ENCODE data around the gene GIGYF2.

DNA sequence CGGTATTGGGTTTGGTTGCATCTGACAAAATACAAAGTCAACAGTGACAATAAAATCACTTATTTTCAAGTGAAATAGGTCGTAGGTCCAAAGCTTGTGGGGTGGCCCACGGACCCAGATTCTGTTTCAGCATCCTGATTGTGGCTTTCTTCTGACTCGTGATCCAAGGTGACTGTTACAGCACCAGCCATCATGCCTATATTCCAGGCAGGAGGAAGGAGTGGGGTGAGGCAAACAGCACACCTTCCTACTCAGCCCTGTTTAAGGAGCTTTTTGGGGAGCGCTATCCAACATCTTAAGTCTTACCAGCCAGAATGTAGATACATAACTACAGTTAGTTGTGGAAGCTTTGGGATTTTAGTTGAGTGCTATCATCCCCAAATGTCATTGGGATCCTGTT lies 164.2 kb downstream of the GIGYF2 start:
- TF ChIP-seq ZNF837 (tag by site-specific recombination; IDR thresholded peaks at IDR 0.05) (no peak), ZNF521 (tag by site-specific recombination; IDR thresholded peaks at IDR 0.05) (no peak), ZBTB8A (tag by site-specific recombination; IDR thresholded peaks at IDR 0.05) (no peak), ZBTB17 (tag by site-specific recombination; IDR thresholded peaks at IDR 0.05) (no peak), SETDB1 (IDR thresholded peaks at IDR 0.05; ENCODE audit: insufficient read length, low read length) (no peak), ZNF416 (tag by site-specific recombination; IDR thresholded peaks at IDR 0.05) (no peak), ZNF596 (tag by site-specific recombination; IDR thresholded peaks at IDR 0.05) (no peak)
- TF ChIP-seq, protein P1, sequence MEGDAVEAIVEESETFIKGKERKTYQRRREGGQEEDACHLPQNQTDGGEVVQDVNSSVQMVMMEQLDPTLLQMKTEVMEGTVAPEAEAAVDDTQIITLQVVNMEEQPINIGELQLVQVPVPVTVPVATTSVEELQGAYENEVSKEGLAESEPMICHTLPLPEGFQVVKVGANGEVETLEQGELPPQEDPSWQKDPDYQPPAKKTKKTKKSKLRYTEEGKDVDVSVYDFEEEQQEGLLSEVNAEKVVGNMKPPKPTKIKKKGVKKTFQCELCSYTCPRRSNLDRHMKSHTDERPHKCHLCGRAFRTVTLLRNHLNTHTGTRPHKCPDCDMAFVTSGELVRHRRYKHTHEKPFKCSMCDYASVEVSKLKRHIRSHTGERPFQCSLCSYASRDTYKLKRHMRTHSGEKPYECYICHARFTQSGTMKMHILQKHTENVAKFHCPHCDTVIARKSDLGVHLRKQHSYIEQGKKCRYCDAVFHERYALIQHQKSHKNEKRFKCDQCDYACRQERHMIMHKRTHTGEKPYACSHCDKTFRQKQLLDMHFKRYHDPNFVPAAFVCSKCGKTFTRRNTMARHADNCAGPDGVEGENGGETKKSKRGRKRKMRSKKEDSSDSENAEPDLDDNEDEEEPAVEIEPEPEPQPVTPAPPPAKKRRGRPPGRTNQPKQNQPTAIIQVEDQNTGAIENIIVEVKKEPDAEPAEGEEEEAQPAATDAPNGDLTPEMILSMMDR (tag by site-specific recombination; IDR thresholded peaks at IDR 0.05): no peak

Data from HEK293 (cell line).